B cell (primary cell): ENCODE results near the gene MYH7B. TPM values are rescaled to one million over a fixed set of nuclear protein-coding genes. Genes with fewer than 3 reads are reported as not detected.

ENCODE experiments used
- ATAC-seq: fragments of 200-7000 bp; cut with Tn5 transposase; one replicate; pipeline ENCODE4 v1.10.0; 2021; ENCODE audit warnings: low read depth, mild to moderate bottlenecking, moderate number of reproducible peaks, moderate library complexity
- CTCF ChIA-PET: fragments of 350-600 bp; sonication (Branson Sonifier 250); formaldehyde crosslinking; loops from one replicate; lab custom pipeline; 2021; ENCODE audit warnings: antibody characterized with exemption, inconsistent platforms; lab: Charles Lee
- POLR2A ChIA-PET: fragments of 350-600 bp; sonication (Branson Sonifier 250); formaldehyde crosslinking; loops from one replicate; lab custom pipeline; 2021; ENCODE audit warnings: antibody characterized with exemption; lab: Charles Lee
- DNase-seq: peaks from one replicate; pipeline ENCODE4 v3.0.0; 2013
- H2AFZ ChIP-seq: 2 replicates; pipeline ENCODE4 v1.6.1; 2012; ENCODE audit warnings: mild to moderate bottlenecking, low read depth, low read length; ENCODE audit not compliant: insufficient read depth, poor library complexity, severe bottlenecking
- H3K27ac ChIP-seq, 2 donors: 1 replicate in 1 of 2; 2 replicates in 1 of 2; pipeline ENCODE4 v1.5.1; 2012 to 2013; ENCODE audit warnings: low read length in 2 of 2, mild to moderate bottlenecking in 2 of 2, moderate library complexity in 1 of 2
- H3K27me3 ChIP-seq, 4 experiments: fragments of 200-600 bp in 1 of 4; sonication (generic) in 1 of 4; replicated peaks in 1 of 4; 1 replicate in 2 of 4; 2 replicates in 2 of 4; pipeline versions ENCODE4 v1.6.1 to v1.7.0; 2013 to 2016; ENCODE audit warnings: low read length in 3 of 4, mild to moderate bottlenecking in 2 of 4, mixed read lengths in 1 of 4, moderate library complexity in 1 of 4; ENCODE audit not compliant: insufficient read depth in 4 of 4, control insufficient read depth in 3 of 4; ENCODE audit errors: control extremely low read depth in 1 of 4
- H3K36me3 ChIP-seq, 2 experiments: replicated peaks in 1 of 2; 1 replicate in 1 of 2; 2 replicates in 1 of 2; pipeline versions ENCODE4 v1.6.1 to v1.7.1; 2013; ENCODE audit warnings: low read length in 1 of 2; ENCODE audit not compliant: insufficient read depth in 2 of 2, control insufficient read depth in 1 of 2; ENCODE audit errors: control extremely low read depth in 1 of 2, extremely low read depth in 1 of 2
- H3K4me1 ChIP-seq, 2 donors: fragments of 200-600 bp in 1 of 2; sonication (generic) in 1 of 2; 1 replicate in 1 of 2; 2 replicates in 1 of 2; pipeline versions ENCODE4 v1.5.1 to v1.6.1; 2013 to 2017; ENCODE audit warnings: low read length in 2 of 2; ENCODE audit not compliant: control insufficient read depth in 2 of 2, insufficient read depth in 2 of 2
- H3K4me2 ChIP-seq: replicated peaks from 2 replicates; pipeline ENCODE3; 2012; ENCODE audit warnings: mild to moderate bottlenecking, low read depth, low read length; ENCODE audit not compliant: poor library complexity, severe bottlenecking
- H3K4me3 ChIP-seq, 5 experiments: fragments of 200-600 bp in 1 of 5; sonication (generic) in 1 of 5; 1 replicate in 3 of 5; 2 replicates in 2 of 5; pipeline versions ENCODE4 v1.5.1 to v1.7.0; 2011 to 2016; ENCODE audit warnings: low read length in 4 of 5, mild to moderate bottlenecking in 4 of 5, low read depth in 2 of 5, control low read depth in 1 of 5, moderate library complexity in 1 of 5; ENCODE audit not compliant: insufficient read depth in 1 of 5; ENCODE audit errors: control extremely low read depth in 1 of 5, extremely low read depth in 1 of 5
- H3K79me2 ChIP-seq: fragments of 200-600 bp; sonication (generic); one replicate; pipeline ENCODE4 v1.6.0; 2016; ENCODE audit warnings: low read length; ENCODE audit not compliant: control insufficient read depth, insufficient read depth
- H3K9ac ChIP-seq: fragments of 200-600 bp; sonication (generic); 2 replicates; pipeline ENCODE4 v1.6.1; 2017; ENCODE audit warnings: mild to moderate bottlenecking, low read length, moderate library complexity
- H3K9me3 ChIP-seq, 3 donors: one replicate each; pipeline versions ENCODE4 v1.6.1 to v1.7.1; 2013; ENCODE audit warnings: low read length in 2 of 3; ENCODE audit not compliant: control insufficient read depth in 2 of 3, insufficient read depth in 1 of 3; ENCODE audit errors: control extremely low read depth in 1 of 3
- H4K20me1 ChIP-seq: 2 replicates; pipeline ENCODE4 v1.6.0; 2012; ENCODE audit warnings: mild to moderate bottlenecking, low read length; ENCODE audit not compliant: insufficient read depth, control insufficient read depth, poor library complexity, severe bottlenecking
- H3K27ac Mint-ChIP-seq: one replicate; pipeline ENCODE4 v1.8.0; 2021; ENCODE audit warnings: mixed read lengths
- H3K27me3 Mint-ChIP-seq: one replicate; pipeline ENCODE4 v1.8.0; 2021; ENCODE audit warnings: mixed read lengths
- H3K4me1 Mint-ChIP-seq: one replicate; pipeline ENCODE4 v1.8.0; 2021; ENCODE audit warnings: mixed read lengths
- H3K4me3 Mint-ChIP-seq: one replicate; pipeline ENCODE4 v1.8.0; 2021; ENCODE audit warnings: mixed read lengths
- H3K9me3 Mint-ChIP-seq: one replicate; pipeline ENCODE4 v1.8.0; 2022; ENCODE audit warnings: mixed read lengths; ENCODE audit not compliant: insufficient read depth
- EZH2 ChIP-seq: IDR thresholded peaks from 2 replicates; pipeline ENCODE4 v1.6.1; 2012; ENCODE audit warnings: borderline replicate concordance, low read depth, mild to moderate bottlenecking, moderate library complexity, low read length; ENCODE audit not compliant: insufficient read depth, poor library complexity, severe bottlenecking
- WGBS: methylation state at CpG from one replicate; pipeline ENCODE4 v1.1.5; 2013; ENCODE audit warnings: missing lambda C conversion rate; ENCODE audit not compliant: insufficient coverage; 5-methylcytosine and 5-hydroxymethylcytosine counted together
- intact Hi-C: fragments of 100-400 bp; cut with micrococcal nuclease; formaldehyde crosslinking; loops from one replicate; pipeline ENCODE4 v1.10.0; 2022
- polyA plus RNA-seq: library from polyadenylated mRNA; depleted of rRNA; stranded (reverse); fragments of >200 nt; gene quantifications from 2 replicates; pipeline ENCODE4 v1.2.3, GENCODE V29; 2012
- total RNA-seq, 2 donors: library from RNA; stranded (reverse); fragments of 120-200 nt in 1 of 2; gene quantifications; 1 replicate in 1 of 2; 2 replicates in 1 of 2; pipeline versions ENCODE4 v1.2.3 to v1.2.4, GENCODE V29; 2013 to 2022
- TF ChIP-seq, protein P1 (sequence below): fragments of 200-600 bp; IDR thresholded peaks from one replicate; pipeline ENCODE4 v1.8.0; 2022; ENCODE audit warnings: antibody characterized with exemption, mild to moderate bottlenecking

The MYH7B gene
- total and polyA plus RNA-seq, 2 donors (not counting 1 experiment from before 2014, with no cell fraction given): 0.79 to 1.2 TPM

GRCh38 chr20:34982270-34983088 is 26.8 kb downstream of the MYH7B start:
- Histone ChIP-seq H3K9me3 (peaks cover 0 to 3% (median 0%) of the 10 kb centered on the region in 3 donors), H3K27me3 (peaks cover 0 to 23% (median 8%) of the 10 kb centered on the region in 4 experiments), H3K9ac (no peak overlapping the region), H3K36me3 (no peaks in the 10 kb centered on the region), H4K20me1 (no peaks in the 10 kb centered on the region), H3K79me2 (no peaks in the 10 kb centered on the region), H3K4me3 (no peak overlapping the region), H3K27ac (no peak overlapping the region), H3K4me2 (no peak overlapping the region), H3K4me1 (no peaks in the 10 kb centered on the region), H2AFZ (no peak overlapping the region)
- no peak for TF ChIP-seq EZH2
- TF ChIP-seq, protein P1, sequence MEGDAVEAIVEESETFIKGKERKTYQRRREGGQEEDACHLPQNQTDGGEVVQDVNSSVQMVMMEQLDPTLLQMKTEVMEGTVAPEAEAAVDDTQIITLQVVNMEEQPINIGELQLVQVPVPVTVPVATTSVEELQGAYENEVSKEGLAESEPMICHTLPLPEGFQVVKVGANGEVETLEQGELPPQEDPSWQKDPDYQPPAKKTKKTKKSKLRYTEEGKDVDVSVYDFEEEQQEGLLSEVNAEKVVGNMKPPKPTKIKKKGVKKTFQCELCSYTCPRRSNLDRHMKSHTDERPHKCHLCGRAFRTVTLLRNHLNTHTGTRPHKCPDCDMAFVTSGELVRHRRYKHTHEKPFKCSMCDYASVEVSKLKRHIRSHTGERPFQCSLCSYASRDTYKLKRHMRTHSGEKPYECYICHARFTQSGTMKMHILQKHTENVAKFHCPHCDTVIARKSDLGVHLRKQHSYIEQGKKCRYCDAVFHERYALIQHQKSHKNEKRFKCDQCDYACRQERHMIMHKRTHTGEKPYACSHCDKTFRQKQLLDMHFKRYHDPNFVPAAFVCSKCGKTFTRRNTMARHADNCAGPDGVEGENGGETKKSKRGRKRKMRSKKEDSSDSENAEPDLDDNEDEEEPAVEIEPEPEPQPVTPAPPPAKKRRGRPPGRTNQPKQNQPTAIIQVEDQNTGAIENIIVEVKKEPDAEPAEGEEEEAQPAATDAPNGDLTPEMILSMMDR: no peak
- Mint-ChIP-seq H3K9me3 (no peaks in the 10 kb centered on the region), H3K4me3 (no peak overlapping the region), H3K27me3 (peaks cover 31% of the 10 kb centered on the region), H3K27ac (no peak overlapping the region), H3K4me1 (no peaks in the 10 kb centered on the region)
- POLR2A ChIA-PET: no interaction called here
- ATAC-seq (no peak), DNase-seq (no peak)
- CTCF ChIA-PET: no interaction called here
- intact Hi-C loops: no loop called here
- WGBS: 97% methylated on average over 15 of the region's 21 CpGs

GRCh38 chr20:34983089-34983820 is 27.6 kb downstream of the MYH7B start:
- H3K4me3 Mint-ChIP-seq: no peak overlapping the region
- Histone ChIP-seq H3K27me3 (peaks cover 0 to 19% (median 8%) of the 10 kb centered on the region in 4 experiments), H3K4me2 (no peak overlapping the region), H3K79me2 (no peaks in the 10 kb centered on the region), H3K4me3 (no peak overlapping the region), H4K20me1 (no peaks in the 10 kb centered on the region), H3K9ac (no peak overlapping the region), H3K36me3 (no peaks in the 10 kb centered on the region), H2AFZ (no peak overlapping the region), H3K27ac (no peak overlapping the region), H3K9me3 (peaks cover 0 to 3% (median 0%) of the 10 kb centered on the region in 3 donors), H3K4me1 (no peaks in the 10 kb centered on the region)
- intact Hi-C loops: no loop called here
- ATAC-seq (no peak), DNase-seq (no peak)
- no peaks in the 10 kb centered on the region for H3K9me3 Mint-ChIP-seq
- ChIA-PET CTCF (no interaction called here), POLR2A (no interaction called here)
- TF ChIP-seq, protein P1: no peak
- no peak for TF ChIP-seq EZH2
- H3K4me1 Mint-ChIP-seq: no peaks in the 10 kb centered on the region
- H3K27ac Mint-ChIP-seq: no peak overlapping the region
- peaks cover 30% of the 10 kb centered on the region for H3K27me3 Mint-ChIP-seq
- 74% methylated on average over 3 of the region's 5 CpGs for WGBS
